GOT3 (cell line): ENCODE measurements around the gene FXR2.

Source experiments
- DNase-seq: peaks from one replicate; lab custom pipeline; 2025; ENCODE audit warnings: mixed read lengths; lab: John Stamatoyannopoulos, UW

The FXR2 gene

DNA sequence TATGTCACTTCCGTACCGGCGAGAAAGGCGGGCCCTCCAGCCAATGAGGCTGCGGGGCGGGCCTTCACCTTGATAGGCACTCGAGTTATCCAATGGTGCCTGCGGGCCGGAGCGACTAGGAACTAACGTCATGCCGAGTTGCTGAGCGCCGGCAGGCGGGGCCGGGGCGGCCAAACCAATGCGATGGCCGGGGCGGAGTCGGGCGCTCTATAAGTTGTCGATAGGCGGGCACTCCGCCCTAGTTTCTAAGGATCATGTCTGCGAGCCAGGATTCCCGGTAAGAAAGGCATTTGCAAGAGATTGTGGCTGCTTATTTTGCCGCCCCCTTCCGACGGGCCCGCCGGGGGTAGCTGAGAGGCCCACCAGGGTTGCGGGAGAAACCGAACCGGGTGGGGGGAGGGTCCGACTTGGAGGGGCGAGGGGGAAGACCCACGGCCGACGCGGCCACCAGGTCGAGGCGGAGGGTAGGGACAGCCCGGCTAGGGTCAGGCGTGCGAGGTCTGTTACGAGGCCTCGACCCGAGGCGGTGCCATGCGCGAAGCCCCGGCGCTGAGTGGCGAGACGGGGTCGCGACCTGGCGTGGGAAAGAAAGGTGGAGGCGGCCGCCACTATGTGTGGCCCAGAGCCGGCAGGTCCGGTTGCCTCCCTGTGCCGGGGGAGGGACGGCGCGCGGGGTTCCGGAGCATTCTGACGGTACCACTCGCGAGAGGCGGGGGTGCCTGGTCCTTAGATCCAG lies 41.9 kb downstream of the FXR2 start:
- peak; percentile 99 for DNase-seq

DNA sequence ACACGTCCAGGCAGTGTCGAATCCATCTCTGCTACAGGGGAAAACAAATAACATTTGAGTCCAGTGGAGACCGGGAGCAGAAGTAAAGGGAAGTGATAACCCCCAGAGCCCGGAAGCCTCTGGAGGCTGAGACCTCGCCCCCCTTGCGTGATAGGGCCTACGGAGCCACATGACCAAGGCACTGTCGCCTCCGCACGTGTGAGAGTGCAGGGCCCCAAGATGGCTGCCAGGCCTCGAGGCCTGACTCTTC lies 42.4 kb downstream of the FXR2 start:
- no peak for DNase-seq

DNA sequence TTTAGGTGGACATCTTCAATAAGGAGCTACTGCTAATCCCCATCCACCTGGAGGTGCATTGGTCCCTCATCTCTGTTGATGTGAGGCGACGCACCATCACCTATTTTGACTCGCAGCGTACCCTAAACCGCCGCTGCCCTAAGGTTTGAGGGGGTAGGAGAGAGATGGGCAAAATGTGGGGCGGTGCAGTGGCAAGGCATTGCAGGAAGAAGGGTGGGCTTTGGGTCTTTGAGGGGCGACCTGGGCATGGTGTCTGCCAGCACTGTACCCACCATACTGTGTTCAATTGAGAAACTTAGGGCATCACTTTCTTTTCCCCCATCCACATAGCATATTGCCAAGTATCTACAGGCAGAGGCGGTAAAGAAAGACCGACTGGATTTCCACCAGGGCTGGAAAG lies 44.3 kb downstream of the FXR2 start:
- DNase-seq = no peak

GRCh38 chr17:7569571-7569970 lies 45.1 kb downstream of the FXR2 start:
- DNase-seq = no peak

- DNase-seq = no peak
Observed at GRCh38 chr17:7563115-7563869, 51.4 kb downstream of the FXR2 start.

- no peak for DNase-seq
Observed at GRCh38 chr17:7562208-7562605, 52.5 kb downstream of the FXR2 start.

DNA sequence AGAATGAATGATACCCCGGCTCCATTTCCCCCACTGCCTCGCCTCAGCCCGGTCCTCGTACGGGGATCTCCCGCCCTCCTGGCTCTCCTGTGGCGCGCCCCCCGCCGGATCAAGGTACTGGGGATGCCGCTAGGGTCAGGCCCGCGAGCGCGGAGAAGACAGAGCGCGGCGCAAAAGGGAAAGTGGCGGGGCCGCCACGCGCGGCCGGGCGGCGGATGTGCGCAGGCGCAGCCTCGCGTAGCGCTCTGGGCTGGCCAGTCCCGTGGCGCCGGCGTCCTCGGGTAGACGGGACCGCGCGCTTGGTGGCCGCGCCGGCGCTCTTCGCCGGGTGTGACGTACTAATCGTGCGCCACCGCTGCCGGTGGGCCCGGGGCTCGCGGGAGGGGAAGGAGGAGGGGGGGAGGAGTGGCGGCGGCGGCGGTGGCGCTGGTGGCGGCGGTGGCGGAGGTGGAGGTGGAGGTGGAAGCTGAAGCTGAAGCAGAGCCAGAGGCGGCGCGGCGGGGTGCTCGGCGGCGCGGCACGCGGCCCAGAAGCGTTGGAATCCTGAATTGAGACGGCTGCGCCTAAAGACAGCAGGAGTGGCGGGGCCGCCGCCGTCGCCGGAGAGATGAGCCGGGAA lies 53.0 kb downstream of the FXR2 start, which contains the start of gene SENP3:
Gene SENP3 (plus strand): TSS at position 331 of the 619 bp plus-strand sequence. CDS start 1,158 bp downstream, outside the sequence.
- peak; percentile 60 for DNase-seq

DNA sequence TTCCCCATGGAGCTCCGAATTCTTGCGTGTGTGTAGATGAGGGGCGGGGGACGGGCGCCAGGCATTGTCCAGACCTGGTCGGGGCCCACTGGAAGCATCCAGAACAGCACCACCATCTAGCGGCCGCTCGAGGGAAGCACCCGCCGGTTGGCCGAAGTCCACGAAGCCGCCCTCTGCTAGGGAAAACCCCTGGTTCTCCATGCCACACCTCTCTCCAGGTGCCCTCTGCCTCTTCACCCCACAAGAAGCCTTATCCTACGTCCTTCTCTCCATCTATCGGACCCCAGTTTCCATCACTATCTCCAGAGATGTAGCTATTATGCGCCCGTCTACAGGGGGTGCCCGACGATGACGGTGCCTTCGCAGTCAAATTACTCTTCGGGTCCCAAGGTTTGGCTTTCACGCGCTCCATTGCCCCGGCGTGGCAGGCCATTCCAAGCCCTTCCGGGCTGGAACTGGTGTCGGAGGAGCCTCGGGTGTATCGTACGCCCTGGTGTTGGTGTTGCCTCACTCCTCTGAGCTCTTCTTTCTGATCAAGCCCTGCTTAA lies 53.6 kb downstream of the FXR2 start:
- DNase-seq = peak; percentile 67

- DNase-seq = no peak
Observed at GRCh38 chr17:7560172-7561027, 54.3 kb downstream of the FXR2 start.

- no peak for DNase-seq
Observed at GRCh38 chr17:7559320-7560171, 55.2 kb downstream of the FXR2 start.

DNA sequence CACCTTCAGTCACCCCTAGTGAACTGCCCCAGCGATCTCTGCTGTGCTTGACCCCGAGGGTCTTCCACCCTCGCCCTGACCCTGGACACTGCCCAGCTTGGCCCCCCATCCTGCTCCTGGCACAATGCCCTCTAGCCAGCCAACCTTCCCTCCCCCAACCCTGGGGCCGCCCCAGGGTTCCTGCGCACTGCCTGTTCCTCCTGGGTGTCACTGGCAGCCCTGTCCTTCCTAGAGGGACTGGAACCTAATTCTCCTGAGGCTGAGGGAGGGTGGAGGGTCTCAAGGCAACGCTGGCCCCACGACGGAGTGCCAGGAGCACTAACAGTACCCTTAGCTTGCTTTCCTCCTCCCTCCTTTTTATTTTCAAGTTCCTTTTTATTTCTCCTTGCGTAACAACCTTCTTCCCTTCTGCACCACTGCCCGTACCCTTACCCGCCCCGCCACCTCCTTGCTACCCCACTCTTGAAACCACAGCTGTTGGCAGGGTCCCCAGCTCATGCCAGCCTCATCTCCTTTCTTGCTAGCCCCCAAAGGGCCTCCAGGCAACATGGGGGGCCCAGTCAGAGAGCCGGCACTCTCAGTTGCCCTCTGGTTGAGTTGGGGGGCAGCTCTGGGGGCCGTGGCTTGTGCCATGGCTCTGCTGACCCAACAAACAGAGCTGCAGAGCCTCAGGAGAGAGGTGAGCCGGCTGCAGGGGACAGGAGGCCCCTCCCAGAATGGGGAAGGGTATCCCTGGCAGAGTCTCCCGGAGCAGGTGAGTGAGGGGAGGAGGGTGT lies 56.0 kb downstream of the FXR2 start, which contains the start of gene TNFSF13:
Gene TNFSF13 (plus strand): TSS at position 207 of the 776 bp plus-strand sequence. CDS start 290 bp downstream, at position 497.
- no peak for DNase-seq

GRCh38 chr17:7557775-7558543 lies 56.7 kb downstream of the FXR2 start:
- no peak for DNase-seq

DNA sequence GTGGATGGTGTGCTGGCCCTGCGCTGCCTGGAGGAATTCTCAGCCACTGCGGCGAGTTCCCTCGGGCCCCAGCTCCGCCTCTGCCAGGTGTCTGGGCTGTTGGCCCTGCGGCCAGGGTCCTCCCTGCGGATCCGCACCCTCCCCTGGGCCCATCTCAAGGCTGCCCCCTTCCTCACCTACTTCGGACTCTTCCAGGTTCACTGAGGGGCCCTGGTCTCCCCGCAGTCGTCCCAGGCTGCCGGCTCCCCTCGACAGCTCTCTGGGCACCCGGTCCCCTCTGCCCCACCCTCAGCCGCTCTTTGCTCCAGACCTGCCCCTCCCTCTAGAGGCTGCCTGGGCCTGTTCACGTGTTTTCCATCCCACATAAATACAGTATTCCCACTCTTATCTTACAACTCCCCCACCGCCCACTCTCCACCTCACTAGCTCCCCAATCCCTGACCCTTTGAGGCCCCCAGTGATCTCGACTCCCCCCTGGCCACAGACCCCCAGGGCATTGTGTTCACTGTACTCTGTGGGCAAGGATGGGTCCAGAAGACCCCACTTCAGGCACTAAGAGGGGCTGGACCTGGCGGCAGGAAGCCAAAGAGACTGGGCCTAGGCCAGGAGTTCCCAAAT lies 57.4 kb downstream of the FXR2 start:
- no peak for DNase-seq

DNA sequence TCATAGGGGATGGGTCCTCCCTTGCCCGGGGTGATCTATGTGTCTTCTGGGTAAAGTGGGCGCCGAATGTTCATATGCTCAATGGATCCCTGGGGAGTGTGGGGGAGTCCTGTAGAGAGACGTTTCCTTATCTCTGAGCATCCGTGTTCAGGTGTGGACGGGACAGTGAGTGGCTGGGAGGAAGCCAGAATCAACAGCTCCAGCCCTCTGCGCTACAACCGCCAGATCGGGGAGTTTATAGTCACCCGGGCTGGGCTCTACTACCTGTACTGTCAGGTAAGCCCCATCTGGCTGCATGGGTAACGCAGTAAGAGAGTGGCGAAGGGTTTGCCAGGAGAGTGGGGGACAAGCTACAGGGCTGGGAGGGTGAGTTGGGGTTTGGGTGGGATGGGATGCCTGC lies 58.1 kb downstream of the FXR2 start:
- no peak for DNase-seq

GRCh38 chr17:7555320-7555948 lies 59.3 kb downstream of the FXR2 start:
- DNase-seq = no peak

GRCh38 chr17:7553356-7553755 lies 61.3 kb downstream of the FXR2 start:
- DNase-seq = no peak

GRCh38 chr17:7552621-7553051 lies 62.1 kb downstream of the FXR2 start:
- DNase-seq = no peak

GRCh38 chr17:7551396-7551795 lies 63.3 kb downstream of the FXR2 start:
- DNase-seq = no peak
